Measurements from ENCODE around the gene COL4A5. TPM values are rescaled to one million over a fixed set of nuclear protein-coding genes. Genes with fewer than 3 reads are reported as not detected.
"Not testable (repeated sequence)": the region's sequence is repeated elsewhere in the genome, so short reads cannot be mapped to it uniquely, and the experiment has no call there.

The COL4A5 gene
- total RNA-seq, result 296 TPM
- polyA plus RNA-seq, result 59.3 TPM

DNA sequence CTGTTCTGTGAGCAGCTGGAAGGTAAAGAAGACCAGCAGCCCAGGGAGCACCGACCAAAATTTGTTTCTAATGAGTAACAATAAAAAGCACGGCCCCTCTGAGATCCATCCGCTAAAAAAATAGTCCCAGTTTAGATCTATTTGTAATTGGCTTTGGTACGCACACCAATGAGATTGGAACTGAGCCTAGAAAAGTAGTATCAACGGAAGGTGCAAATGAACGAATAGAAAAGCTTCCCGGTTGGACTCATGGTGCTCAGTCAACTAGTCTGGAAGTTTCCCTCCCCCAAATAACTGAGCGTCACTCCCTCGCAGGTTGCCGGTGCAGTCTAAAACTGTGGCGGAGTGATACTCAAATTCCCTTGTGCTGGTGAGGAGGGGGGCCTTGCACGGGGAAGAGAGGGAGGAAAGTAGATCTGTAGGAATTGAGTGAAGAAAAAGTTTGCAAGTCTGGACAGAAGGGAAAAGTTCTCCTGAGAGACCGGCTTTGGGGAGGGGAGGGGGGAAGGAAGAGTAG, at the start of gene COL4A5:
Gene COL4A5, plus strand, starts transcription at position 413 of the 517 bp plus-strand sequence. CDS start 288 bp downstream, outside the sequence.
- Histone ChIP-seq H3K27ac (ENCODE audit: low read depth) (peak within 1 kb of the TSS; percentile 38), H3K36me3 (ENCODE audit: insufficient read depth) (no peaks in the 10 kb centered on the region), H3K4me1 (ENCODE audit: insufficient read depth) (no peaks in the 10 kb centered on the region), H3K4me3 (ENCODE audit: low read depth, low read length) (peak within 1 kb of the TSS; percentile 73)
- DNase-seq (ENCODE audit: extremely low spot score), result peak; percentile 73
- under 1% methylated on average over 13 of the region's 13 CpGs for WGBS

DNA sequence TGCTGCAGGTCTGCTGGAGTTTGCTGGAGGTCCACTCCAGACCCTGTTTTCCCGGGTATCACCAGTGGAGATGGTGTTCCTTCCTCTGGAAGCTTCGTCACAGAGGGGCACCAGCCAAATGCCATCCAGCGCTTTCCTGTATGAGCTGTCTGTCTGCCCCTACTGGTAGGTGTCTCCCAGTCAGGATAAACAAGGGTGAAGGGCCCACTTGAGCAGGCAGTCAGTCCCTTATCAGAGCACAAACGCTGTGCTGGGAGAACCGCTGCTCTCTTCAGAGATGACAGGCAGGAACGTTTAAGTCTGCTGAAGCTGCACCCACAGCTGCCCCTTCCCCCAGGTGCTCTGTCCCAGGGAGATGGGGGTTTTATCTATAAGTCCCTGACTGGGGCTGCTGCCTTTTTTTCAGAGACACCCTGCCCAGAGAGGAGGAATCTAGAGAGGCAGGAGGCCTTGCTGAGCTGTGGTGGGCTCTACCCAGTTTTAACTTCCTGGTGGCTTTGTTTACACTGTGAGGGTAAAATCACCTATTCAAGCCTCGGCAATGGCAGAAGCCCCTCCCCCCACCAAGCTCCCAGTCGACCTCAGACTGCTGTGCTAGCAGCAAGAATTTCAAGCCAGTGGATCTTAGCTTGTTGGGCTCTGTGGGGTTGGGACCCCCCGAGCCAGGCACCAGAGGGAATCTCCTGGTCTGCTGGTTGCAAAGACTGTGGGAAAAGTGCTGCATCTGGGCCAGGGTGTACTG, 48.5 kb upstream of the COL4A5 start:
- H3K27ac ChIP-seq (ENCODE audit: low read depth); H3K36me3 ChIP-seq (ENCODE audit: insufficient read depth); DNase-seq (ENCODE audit: extremely low spot score); H3K4me1 ChIP-seq (ENCODE audit: insufficient read depth); H3K4me3 ChIP-seq (ENCODE audit: low read depth, low read length): not testable (repeated sequence)
- 69% methylated on average over 9 of the region's 9 CpGs for WGBS

DNA sequence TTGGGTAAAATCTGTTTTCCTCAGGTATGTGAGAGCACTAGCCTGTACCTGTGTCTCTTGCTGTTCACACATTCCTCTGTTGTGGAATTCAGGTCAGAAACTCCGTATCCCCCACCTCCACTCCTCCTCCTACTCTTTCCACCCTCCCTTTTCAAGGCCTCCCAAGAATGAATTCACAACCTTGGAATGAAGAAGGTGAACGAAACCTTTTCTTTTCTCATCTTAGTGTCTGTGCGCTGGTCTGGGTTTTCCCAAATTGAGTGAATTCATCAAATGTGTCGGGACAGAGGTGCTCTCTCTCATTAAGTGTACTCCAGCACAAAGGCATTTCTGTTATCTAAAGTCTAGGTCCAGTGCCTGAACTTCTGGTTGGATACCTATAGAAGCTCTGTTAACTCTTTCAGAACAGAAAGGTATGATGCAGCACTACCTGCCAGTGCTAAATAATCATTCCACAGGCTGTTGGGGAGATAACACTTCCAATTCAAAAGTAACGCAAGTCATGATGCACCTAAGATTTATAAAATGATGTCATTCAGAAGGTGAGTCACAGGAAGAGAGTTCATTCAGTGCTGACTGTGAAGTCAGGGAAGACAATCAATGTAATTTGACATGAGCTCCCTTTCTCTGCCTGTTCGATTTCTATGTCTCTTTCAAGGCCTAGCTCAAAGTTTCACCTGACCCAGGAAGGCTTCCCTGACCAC, 43.3 kb upstream of the COL4A5 start:
- no peaks in the 10 kb centered on the region for H3K4me1 ChIP-seq (ENCODE audit: insufficient read depth)
- no peak for DNase-seq (ENCODE audit: extremely low spot score)
- H3K36me3 ChIP-seq (ENCODE audit: insufficient read depth), result no peaks in the 10 kb centered on the region
- H3K4me3 ChIP-seq (ENCODE audit: low read depth, low read length), result no peak overlapping the region
- WGBS, result 85% methylated on average over 6 of the region's 6 CpGs
- H3K27ac ChIP-seq (ENCODE audit: low read depth), result no peak overlapping the region

DNA sequence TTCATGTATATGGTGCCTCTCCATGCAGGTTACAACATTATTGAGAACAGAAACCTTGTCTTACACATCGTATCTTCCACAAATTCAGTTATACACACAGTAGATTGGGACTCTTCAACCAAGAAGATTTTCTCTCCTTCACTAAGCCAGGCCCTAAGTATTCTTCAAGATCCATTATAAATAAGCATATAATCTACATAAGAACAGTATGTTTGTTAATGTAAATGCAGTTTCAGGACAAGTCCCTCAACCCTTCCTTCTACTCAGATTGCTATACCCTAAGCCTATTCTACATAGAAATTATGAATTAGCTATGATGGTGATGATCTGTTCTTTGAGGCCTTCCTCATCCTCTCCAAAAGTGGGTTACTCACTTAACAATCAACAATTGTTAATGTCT, 42.7 kb upstream of the COL4A5 start:
- DNase-seq (ENCODE audit: extremely low spot score), result no peak
- H3K4me1 ChIP-seq (ENCODE audit: insufficient read depth), result no peaks in the 10 kb centered on the region
- 98% methylated on average over 1 of the region's 1 CpG for WGBS
- H3K36me3 ChIP-seq (ENCODE audit: insufficient read depth), result no peaks in the 10 kb centered on the region
- no peak overlapping the region for H3K4me3 ChIP-seq (ENCODE audit: low read depth, low read length)
- H3K27ac ChIP-seq (ENCODE audit: low read depth), result no peak overlapping the region

DNA sequence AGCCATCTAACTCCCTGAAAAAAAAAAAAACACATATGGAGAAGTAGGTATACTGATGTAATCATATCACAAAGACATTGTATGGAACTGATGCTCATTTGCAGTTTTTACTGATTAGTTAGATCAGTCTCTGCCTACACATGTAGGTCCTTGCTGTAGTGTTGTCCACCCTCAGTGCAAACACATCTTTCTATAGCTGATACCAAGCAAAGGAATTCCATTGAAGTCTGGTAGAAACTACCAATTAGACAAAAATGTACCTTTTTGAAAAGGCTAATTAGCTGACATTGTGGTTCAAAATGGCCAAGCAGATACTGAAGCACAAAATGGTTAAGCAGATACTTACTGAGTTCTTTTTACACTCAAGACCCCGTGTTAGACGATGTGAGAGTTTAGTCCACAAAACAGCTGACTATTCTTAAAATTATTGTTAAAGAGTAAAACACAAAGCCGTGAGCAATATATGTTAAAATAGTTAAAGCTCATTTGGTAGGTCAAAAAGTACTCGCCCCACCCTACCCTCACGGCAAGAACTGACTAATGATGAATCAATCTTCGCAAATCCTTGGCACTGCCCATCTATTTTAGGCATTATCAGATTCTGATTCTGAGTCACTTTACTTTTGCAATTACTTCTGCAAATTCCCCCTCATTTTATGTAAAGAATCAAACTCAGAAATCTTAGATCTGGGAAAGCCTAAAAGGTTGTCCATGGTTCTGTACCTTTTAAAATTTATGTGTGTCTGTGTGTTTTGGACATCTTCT, 41.8 kb upstream of the COL4A5 start:
- Histone ChIP-seq H3K4me3 (ENCODE audit: low read depth, low read length) (no peak overlapping the region), H3K27ac (ENCODE audit: low read depth) (no peak overlapping the region), H3K36me3 (ENCODE audit: insufficient read depth) (no peaks in the 10 kb centered on the region), H3K4me1 (ENCODE audit: insufficient read depth) (no peaks in the 10 kb centered on the region)
- 89% methylated on average over 6 of the region's 6 CpGs for whole genome bisulfite sequencing
- no peak for DNase-seq (ENCODE audit: extremely low spot score)

DNA sequence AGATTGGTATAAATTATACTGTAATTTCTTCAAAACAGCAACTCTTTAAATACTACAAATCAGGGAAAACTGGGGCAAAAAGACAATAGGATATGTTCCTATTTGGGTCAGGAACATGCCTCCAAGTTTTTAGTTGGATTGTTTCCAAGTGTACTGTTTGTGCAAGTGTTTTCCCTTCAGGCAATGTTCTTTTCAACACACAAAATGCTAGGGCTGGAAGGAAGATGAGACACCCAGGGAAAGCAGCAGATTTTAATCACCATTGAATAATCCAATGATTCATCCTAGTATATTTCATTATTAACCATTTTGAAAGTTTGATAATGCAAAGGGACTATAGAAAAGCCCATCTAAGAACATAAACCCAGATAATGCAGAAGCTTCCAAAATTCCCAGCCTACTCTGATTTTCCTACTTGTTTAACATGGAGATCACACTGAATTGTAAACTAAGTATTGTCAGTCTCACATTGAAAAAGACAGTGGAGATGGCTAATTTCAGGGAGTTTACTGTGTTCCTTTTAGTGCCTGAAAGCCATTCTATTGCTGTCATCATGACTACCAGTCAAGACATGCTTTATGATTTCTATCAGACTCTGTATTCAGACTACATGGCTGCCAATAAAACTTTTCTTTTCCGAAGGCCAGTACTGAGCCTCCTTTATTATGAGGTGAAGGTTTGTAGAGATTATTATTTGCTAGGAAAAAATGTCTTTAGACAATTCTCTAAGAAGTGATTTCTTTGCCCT, 40.0 kb upstream of the COL4A5 start:
- WGBS, result 49% methylated on average over 1 of the region's 1 CpG
- H3K36me3 ChIP-seq (ENCODE audit: insufficient read depth), result no peaks in the 10 kb centered on the region
- H3K4me1 ChIP-seq (ENCODE audit: insufficient read depth), result no peaks in the 10 kb centered on the region
- no peak overlapping the region for H3K27ac ChIP-seq (ENCODE audit: low read depth)
- H3K4me3 ChIP-seq (ENCODE audit: low read depth, low read length), result no peak overlapping the region
- DNase-seq (ENCODE audit: extremely low spot score), result no peak

DNA sequence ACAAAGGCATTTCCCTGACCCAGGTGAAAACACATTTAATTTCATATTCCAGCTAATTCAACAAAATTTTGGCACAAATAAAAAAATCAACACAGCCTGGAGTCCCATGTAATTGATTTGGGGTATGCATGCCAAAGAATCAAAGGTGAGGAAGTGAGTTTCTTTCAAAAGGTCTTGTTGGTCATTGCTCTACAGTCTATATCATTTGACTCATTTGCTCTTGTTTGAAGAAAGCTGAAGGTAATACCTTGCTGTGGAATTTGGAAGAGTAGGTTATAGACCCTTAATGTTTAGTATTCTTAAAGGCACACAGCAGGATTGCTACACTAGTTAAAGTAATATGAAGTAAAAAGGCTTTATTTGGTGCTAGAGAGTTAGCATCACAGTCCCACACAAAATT, 26.9 kb upstream of the COL4A5 start:
- no peak overlapping the region for H3K27ac ChIP-seq (ENCODE audit: low read depth)
- DNase-seq (ENCODE audit: extremely low spot score), result no peak

DNA sequence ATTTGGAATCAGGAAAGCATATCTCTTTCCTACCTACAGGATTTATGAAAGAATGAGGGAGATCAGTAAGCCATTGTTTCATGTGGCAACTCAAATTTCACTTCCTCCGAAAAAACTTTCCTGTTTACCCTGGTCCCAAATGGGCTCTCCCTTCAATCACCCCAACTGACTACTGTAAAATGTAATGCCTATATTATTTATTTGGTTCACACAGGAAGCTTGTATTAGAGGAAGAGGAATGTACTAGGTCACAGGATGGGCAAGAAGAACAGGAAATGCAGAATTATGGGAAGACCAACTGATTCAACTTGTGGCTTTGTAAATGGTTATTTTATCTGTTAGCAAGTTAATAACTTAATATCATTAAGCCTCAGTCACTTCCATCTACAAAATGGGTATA, 24.5 kb upstream of the COL4A5 start:
- no peak overlapping the region for H3K4me3 ChIP-seq (ENCODE audit: low read depth, low read length)
- no peaks in the 10 kb centered on the region for H3K36me3 ChIP-seq (ENCODE audit: insufficient read depth)
- no peak overlapping the region for H3K27ac ChIP-seq (ENCODE audit: low read depth)
- no peak for DNase-seq (ENCODE audit: extremely low spot score)
- H3K4me1 ChIP-seq (ENCODE audit: insufficient read depth), result no peaks in the 10 kb centered on the region
- WGBS, result 88% methylated on average over 1 of the region's 1 CpG

More for the DNA sequence above, 26.9 kb upstream of the COL4A5 start:
- Histone ChIP-seq H3K4me1 (ENCODE audit: insufficient read depth) (no peaks in the 10 kb centered on the region), H3K4me3 (ENCODE audit: low read depth, low read length) (no peak overlapping the region), H3K36me3 (ENCODE audit: insufficient read depth) (no peaks in the 10 kb centered on the region)

DNA sequence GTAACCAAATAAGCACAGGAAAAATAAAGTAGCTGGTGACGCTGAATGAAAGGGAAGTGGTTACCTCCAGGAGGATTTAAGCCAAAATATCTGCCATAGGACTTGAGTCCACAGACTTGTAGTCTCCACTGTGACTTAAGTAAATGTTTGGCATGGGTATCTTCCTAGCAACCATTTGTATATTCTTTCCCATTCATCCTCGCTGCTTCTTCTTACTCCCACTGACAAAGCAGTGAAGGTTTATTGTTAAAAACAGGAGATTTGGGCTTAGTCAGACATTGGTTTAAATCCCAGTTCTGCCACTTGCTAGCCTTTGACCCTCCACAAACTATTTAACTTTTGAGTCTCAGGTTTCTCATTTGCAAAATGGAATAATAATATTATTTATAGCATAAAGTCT, 23.7 kb upstream of the COL4A5 start:
- Histone ChIP-seq H3K4me1 (ENCODE audit: insufficient read depth) (no peaks in the 10 kb centered on the region), H3K36me3 (ENCODE audit: insufficient read depth) (no peaks in the 10 kb centered on the region), H3K27ac (ENCODE audit: low read depth) (no peak overlapping the region), H3K4me3 (ENCODE audit: low read depth, low read length) (no peak overlapping the region)
- DNase-seq (ENCODE audit: extremely low spot score), result no peak
- 19% methylated on average over 2 of the region's 2 CpGs for WGBS

DNA sequence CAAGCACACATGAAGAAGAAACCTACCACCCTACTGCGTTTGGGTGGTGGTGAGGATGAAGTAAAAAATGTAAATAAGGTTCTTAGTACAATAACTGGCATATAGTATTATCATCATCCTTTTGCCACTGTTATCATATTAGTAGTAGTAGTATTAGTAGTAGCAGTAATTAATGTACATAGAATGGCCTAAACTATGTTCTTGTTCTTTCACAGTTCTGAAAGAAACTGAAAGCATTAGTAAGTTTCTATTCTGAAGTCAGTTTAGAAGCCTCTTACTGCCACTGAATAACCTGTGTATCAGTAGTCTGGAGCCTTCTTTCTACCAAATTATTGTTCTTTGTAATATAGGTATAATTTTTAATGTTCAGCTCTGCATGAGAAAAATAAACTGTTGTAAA, 22.4 kb upstream of the COL4A5 start:
- H3K4me3 ChIP-seq (ENCODE audit: low read depth, low read length), result no peak overlapping the region
- H3K27ac ChIP-seq (ENCODE audit: low read depth), result no peak overlapping the region
- no peak for DNase-seq (ENCODE audit: extremely low spot score)
- H3K4me1 ChIP-seq (ENCODE audit: insufficient read depth), result no peaks in the 10 kb centered on the region
- H3K36me3 ChIP-seq (ENCODE audit: insufficient read depth), result no peaks in the 10 kb centered on the region
- WGBS, result 41% methylated on average over 1 of the region's 1 CpG

DNA sequence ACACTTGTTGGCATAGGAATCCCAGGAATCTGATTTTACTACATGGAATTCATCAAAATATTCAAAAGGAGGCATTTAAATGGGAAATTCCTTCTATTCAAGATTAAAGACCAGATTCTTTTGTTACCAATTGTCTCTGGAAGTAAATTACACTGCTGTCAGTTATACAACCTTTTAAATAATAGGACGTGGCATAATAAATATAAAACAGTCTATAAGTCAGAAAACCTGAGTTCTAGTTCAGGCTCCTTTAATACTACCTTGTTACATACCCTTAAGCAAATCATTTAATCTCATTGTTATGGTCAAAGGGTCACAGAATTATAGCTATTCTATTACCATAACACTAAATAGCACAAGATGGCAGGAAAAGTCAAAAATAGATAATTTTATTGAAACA, 20.2 kb upstream of the COL4A5 start:
- Histone ChIP-seq H3K4me1 (ENCODE audit: insufficient read depth) (no peaks in the 10 kb centered on the region), H3K4me3 (ENCODE audit: low read depth, low read length) (no peak overlapping the region), H3K36me3 (ENCODE audit: insufficient read depth) (no peaks in the 10 kb centered on the region), H3K27ac (ENCODE audit: low read depth) (no peak overlapping the region)
- WGBS, result 87% methylated on average over 1 of the region's 1 CpG
- DNase-seq (ENCODE audit: extremely low spot score), result no peak

DNA sequence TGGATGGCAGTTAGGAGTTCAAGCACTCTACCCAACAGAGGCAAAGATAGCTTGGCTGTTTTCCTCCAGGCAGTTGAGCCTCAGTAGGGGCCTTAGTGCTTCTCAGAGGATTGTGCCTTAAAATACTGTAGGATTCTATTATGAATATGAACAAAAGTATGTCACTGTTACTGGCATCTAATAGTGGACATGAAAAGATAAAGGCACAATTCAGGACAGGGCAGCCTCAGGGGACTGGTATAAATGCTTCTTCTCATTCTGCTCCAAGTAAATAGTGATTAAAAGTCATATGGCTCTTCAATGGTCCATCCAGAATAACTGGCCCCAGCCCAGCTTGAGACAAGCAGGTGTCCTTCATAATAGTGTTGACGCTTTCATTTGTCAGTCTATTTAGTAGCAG, 19.2 kb upstream of the COL4A5 start:
- Histone ChIP-seq H3K27ac (ENCODE audit: low read depth) (no peak overlapping the region), H3K4me3 (ENCODE audit: low read depth, low read length) (no peak overlapping the region), H3K4me1 (ENCODE audit: insufficient read depth) (no peaks in the 10 kb centered on the region), H3K36me3 (ENCODE audit: insufficient read depth) (no peaks in the 10 kb centered on the region)
- DNase-seq (ENCODE audit: extremely low spot score), result no peak
- 100% methylated on average over 1 of the region's 1 CpG for WGBS

DNA sequence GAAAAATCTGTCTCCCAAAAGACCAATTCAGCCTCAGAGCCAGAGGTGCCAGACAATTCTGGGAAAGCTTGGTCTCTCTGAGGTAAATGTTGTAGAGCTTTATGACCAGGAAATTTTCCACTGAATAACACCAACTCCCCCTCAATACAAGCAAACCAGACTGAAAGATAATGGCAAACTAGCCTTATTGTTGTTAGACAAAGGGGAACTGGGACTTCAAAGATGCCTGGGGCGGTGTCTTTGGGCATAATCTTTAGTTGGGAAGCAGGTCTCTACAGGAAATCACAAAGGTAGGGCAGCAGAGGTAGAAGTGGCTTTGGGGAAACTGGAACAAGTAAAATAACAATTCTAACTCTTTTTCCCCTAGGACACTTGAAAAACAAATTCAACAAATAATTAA, 13.4 kb upstream of the COL4A5 start:
- WGBS, result 77% methylated on average over 1 of the region's 1 CpG
- Histone ChIP-seq H3K4me1 (ENCODE audit: insufficient read depth) (no peaks in the 10 kb centered on the region), H3K27ac (ENCODE audit: low read depth) (no peak overlapping the region), H3K4me3 (ENCODE audit: low read depth, low read length) (no peak overlapping the region), H3K36me3 (ENCODE audit: insufficient read depth) (no peaks in the 10 kb centered on the region)
- no peak for DNase-seq (ENCODE audit: extremely low spot score)
